BJ (cell line): Measurements from ENCODE around the gene ZNF654. TPM values are rescaled to one million over a fixed set of nuclear protein-coding genes. Genes with fewer than 3 reads are reported as not detected.

Experiments
- CTCF ChIA-PET: fragments of 350-600 bp; formaldehyde crosslinking; extraction: SDS; loops from one replicate; lab custom pipeline; 2021; ENCODE audit warnings: antibody characterized with exemption, inconsistent platforms; lab: Yijun Ruan, JAX
- POLR2A ChIA-PET: fragments of 300-600 bp; sonication (Branson Sonifier 250); formaldehyde crosslinking; extraction: SDS; loops from one replicate; lab custom pipeline; 2021; ENCODE audit warnings: antibody characterized with exemption; lab: Charles Lee
- DNase-seq: peaks from one replicate; pipeline ENCODE4 v3.0.0-alpha.2; 2011; ENCODE audit warnings: low read depth
- H3K27me3 ChIP-seq: 2 replicates; pipeline ENCODE4 v1.6.0; 2011; ENCODE audit warnings: low read length; ENCODE audit not compliant: control insufficient read depth, insufficient read depth
- H3K36me3 ChIP-seq: 2 replicates; pipeline ENCODE4 v1.5.1; 2011; ENCODE audit warnings: low read length; ENCODE audit not compliant: control insufficient read depth, insufficient read depth
- H3K4me3 ChIP-seq: 2 replicates; pipeline ENCODE4 v1.5.1; 2011; ENCODE audit warnings: low read depth, mild to moderate bottlenecking, control low read depth, low read length
- CTCF ChIP-seq: IDR thresholded peaks from 2 replicates; pipeline ENCODE4 v1.5.1; 2011; ENCODE audit warnings: low read depth, mild to moderate bottlenecking, control low read depth, inconsistent platforms, low read length, moderate library complexity; ENCODE audit not compliant: insufficient read depth
- polyA plus RNA-seq: library from polyadenylated mRNA; depleted of rRNA; stranded (reverse); fragments of >200 nt; gene quantifications from 2 replicates; pipeline ENCODE4 v1.2.3, GENCODE V29; 2011

ZNF654 gene
- polyA plus RNA-seq, 1 experiment, result 2.0 TPM

DNA sequence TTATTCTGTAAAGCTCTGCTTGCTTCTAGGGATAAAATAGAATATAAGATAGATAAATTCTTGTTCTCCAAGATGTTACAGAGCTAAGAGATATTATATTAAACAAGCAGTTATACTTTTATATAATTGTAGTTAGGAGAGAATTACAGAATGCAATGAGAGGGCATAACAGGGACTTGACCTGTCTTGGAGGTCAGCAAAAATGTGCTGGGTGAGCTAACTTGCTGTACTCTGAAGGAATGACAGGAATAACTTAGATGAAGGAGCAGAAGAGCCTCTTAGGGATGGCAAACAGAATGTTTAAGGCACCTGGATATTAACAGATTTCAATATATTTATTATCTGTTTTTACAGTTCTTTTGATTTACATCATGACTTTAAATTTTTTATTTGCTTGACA is 33.2 kb downstream of the ZNF654 start:
- CTCF ChIA-PET, result interaction anchor here (0.9 to 1.1 kb wide), 2 partner anchors 11 to 21 kb away, joined by 3 read pairs; no protein-coding TSS in a partner anchor
- no peak for TF ChIP-seq CTCF
- POLR2A ChIA-PET, result no interaction called here

GRCh38 chr3:88093266-88093665 is 34.2 kb downstream of the ZNF654 start:
- no peaks in the 10 kb centered on the region for H3K27me3 ChIP-seq
- H3K4me3 ChIP-seq, result no peak overlapping the region
- no peaks in the 10 kb centered on the region; the same call in 1 of the 2 replicates for H3K36me3 ChIP-seq
- DNase-seq, result no peak
- ChIA-PET POLR2A (no interaction called here), CTCF (no interaction called here)
- TF ChIP-seq CTCF, result no peak

More for the DNA sequence above, 33.2 kb downstream of the ZNF654 start:
- Histone ChIP-seq H3K36me3 (no peaks in the 10 kb centered on the region; the same call in 1 of the 2 replicates), H3K27me3 (no peaks in the 10 kb centered on the region), H3K4me3 (no peak overlapping the region)
- DNase-seq, result no peak

- H3K27me3 ChIP-seq, result no peaks in the 10 kb centered on the region
- TF ChIP-seq CTCF, result no peak
- H3K4me3 ChIP-seq, result no peak overlapping the region
- H3K36me3 ChIP-seq, result no peaks in the 10 kb centered on the region
- CTCF ChIA-PET, result no interaction called here
- POLR2A ChIA-PET, result no interaction called here
- DNase-seq, result no peak
Observed at GRCh38 chr3:88101142-88101541, 42.1 kb downstream of the ZNF654 start.

DNA sequence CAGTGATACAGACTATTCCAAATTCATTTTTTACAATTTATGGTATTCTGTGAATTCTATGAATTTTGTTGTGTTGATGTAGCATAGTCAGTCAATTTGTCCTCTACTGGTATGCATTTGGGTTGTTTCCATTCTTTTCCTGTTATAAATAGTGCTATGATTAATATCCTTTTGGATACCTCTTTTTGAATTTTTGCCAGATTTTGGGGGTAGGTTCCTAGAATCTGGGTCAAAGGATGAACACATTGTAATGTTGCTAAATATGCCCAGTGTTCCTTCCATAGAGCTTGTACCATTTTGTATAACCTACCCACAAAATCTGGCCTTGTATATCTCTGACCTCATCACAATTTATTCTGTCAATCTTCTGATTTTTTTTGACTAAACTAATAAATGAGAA is 46.3 kb downstream of the ZNF654 start:
- POLR2A ChIA-PET, result no interaction called here
- CTCF ChIA-PET, result no interaction called here
- no peak for DNase-seq
- Histone ChIP-seq H3K4me3 (no peak overlapping the region), H3K27me3 (no peaks in the 10 kb centered on the region), H3K36me3 (no peaks in the 10 kb centered on the region)
- TF ChIP-seq CTCF, result no peak

DNA sequence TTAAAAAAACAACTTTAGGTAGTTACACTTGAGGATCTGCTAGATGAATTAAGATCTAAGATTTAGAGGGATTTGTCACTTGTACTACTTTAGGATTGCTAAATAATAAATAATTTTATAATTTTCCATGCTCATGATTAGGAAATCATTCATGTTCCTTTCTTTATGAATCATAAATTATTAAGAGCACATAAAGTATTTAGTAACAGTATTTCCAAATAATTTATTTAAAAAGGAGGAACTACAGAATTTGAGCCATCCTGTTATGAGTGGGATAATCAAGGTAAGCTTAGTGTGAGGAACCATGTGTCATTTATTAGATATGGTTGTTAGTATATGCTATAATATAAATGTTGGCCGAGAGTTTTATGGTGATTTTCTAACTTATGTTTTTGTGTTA is 53.2 kb downstream of the ZNF654 start:
- Histone ChIP-seq H3K4me3 (no peak overlapping the region), H3K36me3 (no peaks in the 10 kb centered on the region), H3K27me3 (no peaks in the 10 kb centered on the region)
- TF ChIP-seq CTCF, result no peak
- DNase-seq, result no peak
- ChIA-PET CTCF (interaction anchor here (1.2 to 1.9 kb wide), 6 partner anchors 13 to 54 kb away, joined by 3 to 6 read pairs (median 4); partner anchors contain the start of gene CGGBP1), POLR2A (no interaction called here)
